ENCODE measurements around the gene LRFN2. TPM values are rescaled to one million over a fixed set of nuclear protein-coding genes. Genes with fewer than 3 reads are reported as not detected.

LRFN2 gene
- total RNA-seq, 2 donors from 2014 or later, result not detected

DNA sequence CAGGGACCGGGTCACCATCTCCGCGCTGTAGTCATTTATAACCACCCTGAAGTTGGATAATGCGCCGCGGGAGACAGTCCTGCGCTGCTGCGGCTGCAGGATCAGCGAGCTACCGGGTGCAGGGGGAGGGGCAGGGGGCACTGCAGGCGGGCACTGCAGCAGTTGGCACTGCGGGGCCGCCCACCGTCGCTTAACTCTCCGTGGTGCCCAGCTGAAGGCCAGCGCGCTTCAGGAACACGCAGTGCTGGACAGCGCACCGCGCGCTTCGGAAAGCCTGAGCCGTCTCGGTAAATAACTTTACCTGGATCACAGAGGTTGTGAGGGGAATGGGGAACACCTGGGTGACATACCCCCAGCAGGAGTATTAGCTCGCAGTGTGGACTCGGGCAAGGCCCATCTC, 12.4 kb upstream of the LRFN2 start:
- Mint-ChIP-seq H3K36me3 (no peaks in the 10 kb centered on the region), H3K9me3 (no peaks in the 10 kb centered on the region), H3K27ac (no peak overlapping the region)
- DNase-seq (ENCODE audit: low spot score in 2 of 2) (no peak), ATAC-seq (no peak)

- DNase-seq (ENCODE audit: low spot score in 2 of 2), result no peak
- H3K27ac Mint-ChIP-seq, result no peak overlapping the region
- no peak for ATAC-seq
- no peaks in the 10 kb centered on the region for H3K9me3 Mint-ChIP-seq
- H3K36me3 Mint-ChIP-seq, result no peaks in the 10 kb centered on the region
Measured at GRCh38 chr6:40598516-40598915, 11.4 kb upstream of the LRFN2 start.

GRCh38 chr6:40597301-40597700, 10.1 kb upstream of the LRFN2 start:
- H3K36me3 Mint-ChIP-seq, result no peaks in the 10 kb centered on the region
- DNase-seq (ENCODE audit: low spot score in 2 of 2), result no peak
- ATAC-seq, result no peak
- no peaks in the 10 kb centered on the region for H3K9me3 Mint-ChIP-seq
- H3K27ac Mint-ChIP-seq, result peak overlapping the region in 1 of 2 donors; percentile 8

- DNase-seq (ENCODE audit: low spot score in 2 of 2) (no peak), ATAC-seq (no peak)
- Mint-ChIP-seq H3K9me3 (no peaks in the 10 kb centered on the region), H3K36me3 (no peaks in the 10 kb centered on the region), H3K27ac (no peak overlapping the region)
Measured at GRCh38 chr6:40588480-40588879, 1.3 kb upstream of the LRFN2 start.

DNA sequence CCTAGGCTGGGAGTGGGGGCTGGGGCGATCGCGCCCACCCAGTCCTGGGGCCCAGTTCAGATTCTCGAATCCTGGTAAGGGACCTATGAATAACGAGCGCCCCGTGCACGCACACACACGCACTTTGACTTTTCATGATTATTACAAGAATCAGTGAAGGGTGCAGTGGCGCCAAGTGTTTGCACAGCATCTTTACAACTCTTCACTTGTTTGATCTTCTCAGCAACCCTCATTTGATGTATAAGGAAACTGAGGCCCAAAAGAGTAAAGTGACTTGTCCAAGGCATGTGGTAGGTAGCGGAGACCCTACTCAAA, 863 bp upstream of the LRFN2 start:
- no peaks in the 10 kb centered on the region for H3K36me3 Mint-ChIP-seq
- ATAC-seq, result no peak
- no peaks in the 10 kb centered on the region for H3K9me3 Mint-ChIP-seq

GRCh38 chr6:40586369-40587201, 579 bp downstream of the LRFN2 start:
- no peak for ATAC-seq
- peak in 1 of 2 donors; percentile 17 for DNase-seq (ENCODE audit: low spot score in 2 of 2)
- H3K36me3 Mint-ChIP-seq, result no peaks in the 10 kb centered on the region
- H3K27ac Mint-ChIP-seq, result no peak overlapping the region
- H3K9me3 Mint-ChIP-seq, result no peaks in the 10 kb centered on the region

More for the DNA sequence above, 863 bp upstream of the LRFN2 start:
- no peak overlapping the region for H3K27ac Mint-ChIP-seq
- DNase-seq (ENCODE audit: low spot score in 2 of 2), result no peak

DNA sequence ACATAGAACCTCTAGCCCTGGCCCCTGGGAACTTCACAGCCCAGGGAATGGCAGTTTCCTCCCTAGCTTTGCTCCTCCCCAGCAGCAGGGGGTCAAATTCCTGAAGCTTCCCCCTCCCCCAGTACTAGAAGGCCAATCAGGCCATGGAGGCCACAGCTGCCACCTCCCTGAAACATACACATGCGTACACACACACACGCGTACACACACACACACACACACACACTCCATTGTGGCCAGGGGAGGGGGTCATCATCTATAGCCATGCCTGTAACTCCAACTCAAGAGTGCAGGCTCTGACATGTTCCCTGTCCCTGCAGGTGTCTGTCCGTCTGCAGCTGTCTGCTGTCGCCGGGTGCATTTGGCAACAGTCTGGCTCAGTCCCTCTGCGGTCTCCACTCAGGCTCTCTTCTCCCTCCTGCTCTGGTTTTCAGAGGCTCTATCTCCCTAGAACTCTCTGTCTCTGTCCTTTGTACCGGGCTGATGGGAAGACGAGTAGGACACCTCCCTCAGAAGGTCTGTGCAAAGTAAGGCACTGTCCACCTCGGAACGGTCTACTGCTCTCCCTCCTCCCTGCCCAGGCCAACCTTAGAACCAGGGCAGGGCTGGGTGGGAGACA, 1.4 kb downstream of the LRFN2 start:
- DNase-seq (ENCODE audit: low spot score in 2 of 2), result no peak
- H3K27ac Mint-ChIP-seq, result no peak overlapping the region
- H3K9me3 Mint-ChIP-seq, result no peaks in the 10 kb centered on the region
- no peaks in the 10 kb centered on the region for H3K36me3 Mint-ChIP-seq
- ATAC-seq, result no peak

GRCh38 chr6:40585223-40585622, 1.9 kb downstream of the LRFN2 start:
- H3K27ac Mint-ChIP-seq, result no peak overlapping the region
- no peak for DNase-seq (ENCODE audit: low spot score in 2 of 2)
- H3K9me3 Mint-ChIP-seq, result no peaks in the 10 kb centered on the region
- no peak for ATAC-seq
- no peaks in the 10 kb centered on the region for H3K36me3 Mint-ChIP-seq

GRCh38 chr6:40584741-40585140, 2.4 kb downstream of the LRFN2 start:
- Mint-ChIP-seq H3K27ac (no peak overlapping the region), H3K36me3 (no peaks in the 10 kb centered on the region), H3K9me3 (no peaks in the 10 kb centered on the region)
- ATAC-seq (no peak), DNase-seq (ENCODE audit: low spot score in 2 of 2) (no peak)

DNA sequence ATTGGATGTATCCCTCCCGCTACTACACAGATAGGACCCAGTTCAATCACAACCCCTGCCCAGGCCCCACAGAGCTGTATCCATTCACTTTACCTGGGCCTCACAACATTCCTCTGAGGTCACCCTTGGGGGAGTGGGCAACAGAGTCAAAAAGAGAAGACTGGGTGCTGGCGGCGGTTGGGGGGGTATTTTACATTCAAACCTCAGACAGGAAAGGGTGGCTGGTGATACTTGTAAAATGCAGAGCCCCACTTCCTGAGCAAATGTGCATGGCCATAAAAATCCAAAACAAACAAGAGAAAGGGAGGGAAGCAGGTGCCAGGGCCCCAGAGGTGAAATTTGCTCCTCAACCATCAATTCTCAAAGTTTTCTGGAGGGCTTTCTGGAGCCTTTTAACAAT, 3.5 kb downstream of the LRFN2 start:
- Mint-ChIP-seq H3K36me3 (no peaks in the 10 kb centered on the region), H3K9me3 (no peaks in the 10 kb centered on the region), H3K27ac (no peak overlapping the region)
- DNase-seq (ENCODE audit: low spot score in 2 of 2) (no peak), ATAC-seq (no peak)

DNA sequence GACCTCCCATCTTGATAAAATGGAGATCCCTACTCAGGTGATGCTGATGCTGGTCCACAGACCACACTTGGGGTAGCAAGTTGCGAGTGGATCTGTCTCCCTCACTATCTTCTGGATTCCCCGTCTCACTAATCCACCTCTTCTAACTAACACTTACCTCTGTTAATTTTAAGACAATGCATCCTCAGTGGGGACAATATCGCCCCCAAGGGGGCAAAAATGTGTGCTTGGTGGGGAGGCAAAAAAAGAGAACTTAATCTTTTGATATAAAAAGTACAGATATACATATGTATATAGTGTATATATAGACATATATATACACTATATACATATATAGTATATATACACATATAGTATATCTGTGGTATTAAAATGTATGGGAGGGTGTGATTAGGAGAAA, 4.3 kb downstream of the LRFN2 start:
- DNase-seq (ENCODE audit: low spot score in 2 of 2) (no peak), ATAC-seq (no peak)
- H3K27ac Mint-ChIP-seq, result no peak overlapping the region
- no peaks in the 10 kb centered on the region for H3K36me3 Mint-ChIP-seq
- H3K9me3 Mint-ChIP-seq, result no peaks in the 10 kb centered on the region

DNA sequence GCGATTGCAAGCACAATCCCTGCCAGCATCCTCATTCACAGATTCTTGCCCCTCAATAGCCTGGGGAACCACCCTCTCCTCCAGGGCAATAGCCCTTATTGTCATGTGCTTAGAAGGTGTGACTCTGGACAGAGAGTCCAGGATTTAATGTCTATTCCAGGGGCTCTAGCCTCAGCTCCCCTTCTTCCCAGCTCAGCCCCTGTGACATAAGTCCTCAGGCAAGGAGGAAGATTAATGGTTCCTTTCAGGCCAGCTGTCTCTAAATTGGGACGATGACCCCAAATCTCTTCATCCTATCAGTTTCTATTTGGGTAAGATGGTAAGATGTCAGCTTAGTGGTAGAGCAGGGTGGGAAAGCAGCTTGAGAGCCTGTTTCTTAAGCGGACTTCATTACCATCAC, 8.1 kb downstream of the LRFN2 start:
- DNase-seq (ENCODE audit: low spot score in 2 of 2), result no peak
- Mint-ChIP-seq H3K27ac (no peak overlapping the region), H3K36me3 (no peaks in the 10 kb centered on the region), H3K9me3 (no peaks in the 10 kb centered on the region)
- no peak for ATAC-seq

DNA sequence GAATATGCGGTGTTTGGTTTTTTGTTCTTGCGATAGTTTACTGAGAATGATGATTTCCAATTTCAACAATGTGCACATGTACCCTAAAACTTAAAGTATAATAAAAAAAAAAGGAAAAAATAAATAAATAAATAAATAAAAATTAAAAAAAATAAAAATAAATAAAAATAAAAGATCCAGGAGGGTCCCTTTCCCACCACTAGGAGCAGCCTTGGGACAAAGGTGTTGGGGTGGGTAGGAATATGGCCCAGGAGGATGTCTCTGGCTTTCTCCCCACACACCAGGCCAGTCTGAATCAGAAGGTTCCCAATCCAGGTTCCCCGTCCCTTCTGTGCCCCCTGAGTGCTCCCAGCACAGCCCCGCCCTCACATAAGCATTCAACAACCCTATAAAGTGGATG, 9.5 kb downstream of the LRFN2 start:
- ATAC-seq (no peak), DNase-seq (ENCODE audit: low spot score in 2 of 2) (no peak)
- Mint-ChIP-seq H3K27ac (no peak overlapping the region), H3K36me3 (no peaks in the 10 kb centered on the region), H3K9me3 (no peaks in the 10 kb centered on the region)

- no peak overlapping the region for H3K27ac Mint-ChIP-seq
Measured at GRCh38 chr6:40573221-40573620, 13.9 kb downstream of the LRFN2 start.

GRCh38 chr6:40569162-40569910, 17.8 kb downstream of the LRFN2 start:
- H3K9me3 Mint-ChIP-seq, result no peaks in the 10 kb centered on the region
- no peak overlapping the region for H3K27ac Mint-ChIP-seq
- ATAC-seq (no peak), DNase-seq (ENCODE audit: low spot score in 2 of 2) (no peak)
- H3K36me3 Mint-ChIP-seq, result no peaks in the 10 kb centered on the region

More at GRCh38 chr6:40573221-40573620, 13.9 kb downstream of the LRFN2 start:
- Mint-ChIP-seq H3K9me3 (no peaks in the 10 kb centered on the region), H3K36me3 (no peaks in the 10 kb centered on the region)
- DNase-seq (ENCODE audit: low spot score in 2 of 2) (no peak), ATAC-seq (no peak)

- no peak for ATAC-seq
- Mint-ChIP-seq H3K9me3 (no peaks in the 10 kb centered on the region), H3K36me3 (no peaks in the 10 kb centered on the region), H3K27ac (no peak overlapping the region)
- no peak for DNase-seq (ENCODE audit: low spot score in 2 of 2)
Measured at GRCh38 chr6:40568062-40568708, 19.0 kb downstream of the LRFN2 start.

DNA sequence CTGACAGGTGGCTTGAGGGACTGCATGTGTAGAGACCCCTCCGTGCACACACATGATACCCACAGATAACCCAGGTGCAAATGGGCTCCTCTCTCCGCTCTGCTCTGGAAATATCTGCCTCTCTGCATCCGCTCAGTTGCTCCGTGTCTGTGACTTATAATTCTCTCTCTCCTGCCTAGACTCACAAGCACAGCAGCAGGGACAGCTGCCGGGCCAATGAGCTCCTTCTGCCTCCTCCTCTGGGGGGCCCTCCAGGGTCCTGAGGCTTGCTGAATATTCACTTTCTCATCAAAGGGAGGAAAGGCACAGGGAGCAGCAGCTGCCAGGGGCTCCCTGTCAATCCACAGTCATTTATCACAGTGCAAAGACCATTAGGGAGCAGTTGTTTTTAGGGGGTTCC, 24.1 kb downstream of the LRFN2 start:
- ATAC-seq (no peak), DNase-seq (ENCODE audit: low spot score in 2 of 2) (no peak)
- Mint-ChIP-seq H3K36me3 (no peaks in the 10 kb centered on the region), H3K9me3 (no peaks in the 10 kb centered on the region), H3K27ac (no peak overlapping the region)
